Smooth muscle cell (in vitro differentiated cells): ENCODE measurements around the gene SSBP4. TPM values are rescaled to one million over a fixed set of nuclear protein-coding genes. Genes with fewer than 3 reads are reported as not detected.
A peak's percentile ranks its signal among the peaks of the same experiment; 100 is the strongest.

Experiments used
- DNase-seq: peaks from one replicate; lab custom pipeline; 2025; ENCODE audit not compliant: unreplicated experiment; lab: John Stamatoyannopoulos, UW
- H2AFZ ChIP-seq: fragments of 200-600 bp; sonication (generic); 2 replicates; pipeline ENCODE4 v1.6.0; 2016; ENCODE audit warnings: antibody characterized with exemption, low read depth, mild to moderate bottlenecking
- H3F3A ChIP-seq: fragments of 200-600 bp; sonication (generic); 2 replicates; pipeline ENCODE4 v1.6.0; 2017; ENCODE audit warnings: antibody characterized with exemption, low read depth
- H3K27ac ChIP-seq: fragments of 200-600 bp; sonication (generic); 2 replicates; pipeline ENCODE4 v1.5.1; 2016; ENCODE audit warnings: low read depth, mild to moderate bottlenecking
- H3K27me3 ChIP-seq: fragments of 200-600 bp; sonication (generic); 2 replicates; pipeline ENCODE4 v1.6.1; 2016; ENCODE audit warnings: low read depth, mild to moderate bottlenecking
- H3K36me3 ChIP-seq: fragments of 200-600 bp; sonication (generic); 2 replicates; pipeline ENCODE4 v1.5.1; 2016; ENCODE audit warnings: low read depth
- H3K4me1 ChIP-seq: fragments of 200-600 bp; sonication (generic); 2 replicates; pipeline ENCODE4 v1.5.1; 2016; ENCODE audit warnings: low read depth
- H3K4me2 ChIP-seq: fragments of 200-600 bp; sonication (generic); 2 replicates; pipeline ENCODE4 v1.6.0; 2016; ENCODE audit warnings: mild to moderate bottlenecking
- H3K4me3 ChIP-seq: fragments of 200-600 bp; sonication (generic); 2 replicates; pipeline ENCODE4 v1.5.1; 2016; ENCODE audit warnings: mild to moderate bottlenecking
- H3K79me2 ChIP-seq: fragments of 200-600 bp; sonication (generic); 2 replicates; pipeline ENCODE4 v1.6.0; 2016; ENCODE audit warnings: low read depth, mild to moderate bottlenecking
- H3K9ac ChIP-seq: fragments of 200-600 bp; sonication (generic); 2 replicates; pipeline ENCODE4 v1.6.0; 2016; ENCODE audit warnings: low read depth
- H3K9me3 ChIP-seq: fragments of 200-600 bp; sonication (generic); replicated peaks from 2 replicates; pipeline ENCODE4 v1.5.1; 2016; ENCODE audit warnings: low read depth
- H4K20me1 ChIP-seq: fragments of 200-600 bp; sonication (generic); 2 replicates; pipeline ENCODE4 v1.6.0; 2016; ENCODE audit warnings: low read depth
- CTCF ChIP-seq: fragments of 200-600 bp; sonication (generic); IDR thresholded peaks from 2 replicates; pipeline ENCODE4 v1.5.1; 2017; ENCODE audit warnings: borderline replicate concordance, mild to moderate bottlenecking, antibody characterized with exemption; ENCODE audit not compliant: insufficient read depth, poor library complexity, severe bottlenecking
- WGBS: methylation state at CpG from one replicate; pipeline ENCODE4 v1.1.7; 2016; ENCODE audit warnings: low lambda C conversion rate; 5-methylcytosine and 5-hydroxymethylcytosine counted together
- polyA plus RNA-seq: library from polyadenylated mRNA; unstranded; fragments of >200 nt; fragmentation: Nextera tagmentation; extraction: Ambion mirVana; gene quantifications from 2 replicates; pipeline ENCODE4 v1.2.1, GENCODE V29; 2016
- total RNA-seq: library from RNA; depleted of rRNA; stranded (reverse); fragments of >200 nt; gene quantifications from 2 replicates; pipeline ENCODE4 v1.2.3, GENCODE V29; 2014

SSBP4 gene
- total and polyA plus RNA-seq, 2 experiments from 2014 or later: 44.1 to 124 TPM

DNA sequence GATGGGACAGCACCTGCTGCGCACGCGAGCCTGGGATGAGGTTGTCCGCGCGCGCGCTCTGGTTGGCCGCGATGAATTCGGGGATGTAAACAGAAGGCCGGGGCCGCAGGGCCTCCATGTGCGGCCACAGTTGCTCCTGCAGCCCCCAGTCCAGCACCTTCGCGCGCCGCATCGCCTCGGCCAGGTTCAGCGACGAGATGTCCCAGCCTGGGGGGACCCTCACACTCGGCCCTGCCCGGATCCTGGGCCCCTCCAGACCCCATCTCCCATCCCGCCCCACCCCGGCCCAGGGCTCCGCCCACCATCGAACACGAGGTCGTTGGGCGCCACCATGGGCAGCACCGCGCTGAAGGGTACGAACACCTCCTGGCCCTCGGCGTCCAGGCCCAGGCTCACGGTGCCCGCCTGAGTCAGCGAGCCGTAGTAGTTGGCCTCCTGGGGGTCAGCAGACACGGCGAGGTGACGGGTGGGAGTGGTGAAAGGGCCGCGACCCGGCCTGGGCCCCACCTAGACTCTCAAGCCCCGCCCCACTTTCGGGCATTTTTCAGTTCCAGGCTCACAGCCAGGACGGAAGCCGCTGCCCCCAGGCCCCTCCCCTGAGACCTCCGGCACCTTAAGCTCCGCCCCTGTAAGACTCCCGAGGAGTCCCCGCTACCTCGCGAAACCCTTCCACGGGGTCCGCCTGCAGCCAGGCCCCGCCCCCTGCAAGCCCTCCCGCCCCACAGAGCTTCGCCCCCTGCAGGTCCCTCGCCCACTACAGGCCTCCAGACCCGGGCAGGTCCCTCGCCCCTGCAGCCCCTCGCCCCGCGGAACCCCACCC is 17.7 kb downstream of the SSBP4 start:
- peaks cover 7% of the 10 kb centered on the region for H3K79me2 ChIP-seq
- H4K20me1 ChIP-seq: peaks cover 14% of the 10 kb centered on the region
- 28% methylated on average over 40 of the region's 67 CpGs for WGBS
- no peaks in the 10 kb centered on the region for H3K9me3 ChIP-seq
- no peak overlapping the region for H3K27ac ChIP-seq
- no peaks in the 10 kb centered on the region for H3K27me3 ChIP-seq
- peak overlapping the region; percentile 91 for H3K4me2 ChIP-seq
- peaks cover 25% of the 10 kb centered on the region for H3F3A ChIP-seq
- no peak for TF ChIP-seq CTCF
- H3K36me3 ChIP-seq: no peaks in the 10 kb centered on the region
- peak overlapping the region; percentile 57 for H3K4me3 ChIP-seq
- peaks cover 36% of the 10 kb centered on the region for H3K4me1 ChIP-seq
- DNase-seq: peak; percentile 67
- no peak overlapping the region for H2AFZ ChIP-seq
- no peak overlapping the region for H3K9ac ChIP-seq

GRCh38 chr19:18437491-18438330 is 18.5 kb downstream of the SSBP4 start, which contains the start of gene ISYNA1:
Gene ISYNA1, minus strand, starts transcription at chr19:18438133. Its CDS starts 154 bp downstream, at chr19:18437979.
- Histone ChIP-seq H3K79me2 (peaks cover 10% of the 10 kb centered on the region), H2AFZ (no peak within 1 kb of the TSS), H3K4me3 (peak within 1 kb of the TSS; percentile 57), H3F3A (peaks cover 25% of the 10 kb centered on the region), H3K4me1 (peaks cover 36% of the 10 kb centered on the region), H3K4me2 (peak within 1 kb of the TSS; percentile 91), H3K9ac (no peak within 1 kb of the TSS), H4K20me1 (peaks cover 17% of the 10 kb centered on the region), H3K9me3 (no peaks in the 10 kb centered on the region), H3K27ac (peak within 1 kb of the TSS; percentile 45), H3K36me3 (no peaks in the 10 kb centered on the region), H3K27me3 (no peaks in the 10 kb centered on the region)
- no peak for TF ChIP-seq CTCF
- 1% methylated on average over 36 of the region's 99 CpGs for WGBS
- peak; percentile 67 for DNase-seq

GRCh38 chr19:18438331-18439024 is 19.3 kb downstream of the SSBP4 start:
- Histone ChIP-seq H2AFZ (no peak overlapping the region), H3K4me3 (peak overlapping the region; percentile 57), H3K9ac (no peak overlapping the region)

More at GRCh38 chr19:18438331-18439024, 19.3 kb downstream of the SSBP4 start:
- peaks cover 32% of the 10 kb centered on the region for H3K4me1 ChIP-seq
- H3F3A ChIP-seq: peaks cover 25% of the 10 kb centered on the region
- no peaks in the 10 kb centered on the region for H3K9me3 ChIP-seq
- H3K4me2 ChIP-seq: peak overlapping the region; percentile 91
- H3K79me2 ChIP-seq: peaks cover 10% of the 10 kb centered on the region
- H4K20me1 ChIP-seq: peaks cover 17% of the 10 kb centered on the region
- no peaks in the 10 kb centered on the region for H3K27me3 ChIP-seq
- 8% methylated on average over 21 of the region's 24 CpGs for WGBS
- H3K27ac ChIP-seq: peak overlapping the region; percentile 45
- DNase-seq: peak; percentile 60
- TF ChIP-seq CTCF: no peak
- no peaks in the 10 kb centered on the region for H3K36me3 ChIP-seq
